Omental fat pad (tissue), 4 donors: Measurements from ENCODE around the gene ZNF107. TPM values are rescaled to one million over a fixed set of nuclear protein-coding genes. Genes with fewer than 3 reads are reported as not detected.
"Not testable (repeated sequence)": the region's sequence is repeated elsewhere in the genome, so short reads cannot be mapped to it uniquely, and the experiment has no call there.

Source experiments
- ATAC-seq: fragments of 150-250 bp; one replicate; pipeline ENCODE4 v1.9.1; 2016; ENCODE audit warnings: mild to moderate bottlenecking, moderate library complexity; ENCODE audit not compliant: low FRiP score
- DNase-seq: peaks from one replicate; pipeline ENCODE4 v3.0.0-alpha.2; 2019; ENCODE audit warnings: low spot score
- CTCF ChIP-seq, 3 donors: fragments of 450-650 bp; IDR thresholded peaks; one replicate each; pipeline ENCODE4 v1.5.1; 2016 to 2017; ENCODE audit warnings: antibody characterized with exemption in 3 of 3, mild to moderate bottlenecking in 3 of 3, moderate library complexity in 2 of 3
- total RNA-seq, 4 donors: library from RNA; depleted of rRNA; stranded (reverse); fragments of >200 nt; gene quantifications; one replicate each; pipeline ENCODE4 v1.1.0, GENCODE V29; 2016

ZNF107 gene
- total RNA-seq, 4 donors from 2014 or later = 2.2 to 12.9 (median 3.7) TPM

- no peak for DNase-seq
- ATAC-seq = no peak
- no peak for TF ChIP-seq CTCF (IDR thresholded peaks at IDR 0.05)
Observed at GRCh38 chr7:64655811-64656210, 10.1 kb upstream of the ZNF107 start.

DNA sequence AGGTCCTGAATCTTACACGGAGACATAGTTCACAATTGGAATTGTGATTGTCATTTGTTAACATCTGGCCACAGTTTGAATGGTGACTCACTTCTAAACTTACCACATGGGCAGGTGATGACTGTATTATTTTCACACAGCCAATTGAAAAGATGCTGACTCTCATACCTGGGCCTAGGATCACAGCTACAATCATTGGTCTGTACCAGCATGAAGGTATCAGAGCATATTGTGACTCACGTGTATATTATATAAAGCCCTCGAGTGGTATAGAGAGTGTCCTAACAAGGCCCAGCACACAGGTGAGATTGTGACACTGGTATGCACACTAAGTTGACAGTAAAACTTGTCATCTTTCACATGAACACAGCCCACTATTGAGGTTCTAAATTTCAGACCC is 9.4 kb upstream of the ZNF107 start:
- no peak for ATAC-seq
- no peak for DNase-seq
- TF ChIP-seq CTCF (IDR thresholded peaks at IDR 0.05) = no peak

DNA sequence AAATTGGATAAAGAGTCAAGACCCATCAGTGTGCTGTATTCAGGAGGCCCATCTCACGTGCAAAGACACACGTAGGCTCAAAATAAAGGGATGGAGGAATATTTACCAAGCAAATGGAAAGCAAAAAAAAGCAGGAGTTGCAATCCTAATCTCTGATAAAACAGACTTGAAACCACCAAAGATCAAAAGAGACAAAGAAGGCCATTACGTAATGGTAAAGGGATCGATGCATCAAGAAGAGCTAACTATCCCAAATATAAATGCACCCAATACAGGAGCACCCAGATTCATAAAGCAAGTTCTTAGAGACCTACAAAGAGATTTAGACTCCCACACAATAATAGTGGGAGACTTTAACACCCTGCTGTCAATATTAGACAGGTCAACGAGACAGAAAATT is 3.8 kb upstream of the ZNF107 start:
- DNase-seq, ATAC-seq: not testable (repeated sequence)

- DNase-seq = no peak
- no peak for ATAC-seq
- no peak for TF ChIP-seq CTCF (IDR thresholded peaks at IDR 0.05)
Observed at GRCh38 chr7:64666663-64667050, 724 bp downstream of the ZNF107 start.

DNA sequence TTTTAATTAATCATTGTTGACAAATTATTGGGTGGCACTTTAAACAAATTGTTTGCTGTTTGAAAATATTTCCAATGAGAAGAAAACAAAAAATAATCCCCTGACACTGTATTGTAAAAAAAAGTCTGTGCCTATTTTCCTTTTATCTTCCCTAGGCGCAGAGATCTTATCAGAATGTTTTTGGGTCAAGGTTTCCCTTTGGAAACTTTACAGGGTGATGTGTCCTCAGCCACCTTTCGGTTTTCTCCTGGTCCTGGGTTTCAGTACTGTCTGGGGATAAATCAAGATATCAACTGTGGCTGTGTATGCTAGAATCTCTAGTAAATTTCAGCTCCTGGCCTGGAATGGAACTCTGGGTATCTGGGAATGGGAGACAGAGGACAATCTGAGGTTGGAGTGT is 1.4 kb downstream of the ZNF107 start:
- no peak for ATAC-seq
- TF ChIP-seq CTCF (IDR thresholded peaks at IDR 0.05) = no peak
- no peak for DNase-seq

DNA sequence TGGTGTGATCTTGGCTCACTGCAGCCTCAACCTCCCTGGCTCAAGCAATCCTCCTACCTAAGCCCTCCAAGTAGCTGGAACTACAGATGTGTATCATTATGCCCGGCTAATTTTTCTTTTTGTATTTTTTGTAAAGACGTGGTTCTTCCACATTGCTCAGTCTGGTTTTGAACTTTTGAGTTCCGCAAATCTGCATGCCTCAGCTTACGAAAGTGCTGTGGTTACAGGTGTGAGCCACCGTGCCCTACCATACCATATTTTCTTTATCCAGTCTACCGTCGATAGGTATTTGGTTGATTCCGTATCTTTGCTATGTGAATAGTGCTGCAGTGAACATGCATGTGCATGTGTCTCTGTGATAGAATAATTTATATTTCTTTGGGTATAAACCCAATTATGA is 6.5 kb downstream of the ZNF107 start:
- DNase-seq (no peak), ATAC-seq (no peak)
- no peak for TF ChIP-seq CTCF (IDR thresholded peaks at IDR 0.05)

DNA sequence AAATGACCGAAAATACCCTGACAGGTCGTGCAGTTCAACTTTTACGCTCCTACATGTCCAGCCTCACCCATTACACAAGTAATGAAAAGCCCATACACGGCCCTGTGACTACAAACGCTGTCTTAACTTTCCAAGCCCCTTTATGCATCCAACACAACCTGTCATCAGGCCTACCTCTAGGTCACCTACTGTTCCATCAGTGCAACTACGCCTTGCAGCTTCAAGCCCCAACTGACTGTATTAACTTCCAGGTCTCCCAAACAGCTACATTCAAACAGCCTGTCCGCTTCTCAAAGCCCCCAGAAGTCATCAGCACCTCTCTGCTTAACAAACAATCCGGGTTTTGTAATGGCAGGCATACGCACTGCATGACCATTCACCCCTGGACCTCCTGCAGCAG is 19.2 kb downstream of the ZNF107 start:
- no peak for ATAC-seq
- DNase-seq = no peak
- no peak for TF ChIP-seq CTCF (IDR thresholded peaks at IDR 0.05)

- ATAC-seq (no peak), DNase-seq (no peak)
- no peak for TF ChIP-seq CTCF (IDR thresholded peaks at IDR 0.05)
Observed at GRCh38 chr7:64685741-64686140, 19.8 kb downstream of the ZNF107 start.
